ENCODE measurements around the gene NPC1.

The NPC1 gene

GRCh38 chr18:23548275-23548674 lies 38.0 kb downstream of the NPC1 start:
- DNase-seq (ENCODE audit: low read depth) = no peak

GRCh38 chr18:23547846-23548245 lies 38.5 kb downstream of the NPC1 start:
- DNase-seq (ENCODE audit: low read depth) = no peak

DNA sequence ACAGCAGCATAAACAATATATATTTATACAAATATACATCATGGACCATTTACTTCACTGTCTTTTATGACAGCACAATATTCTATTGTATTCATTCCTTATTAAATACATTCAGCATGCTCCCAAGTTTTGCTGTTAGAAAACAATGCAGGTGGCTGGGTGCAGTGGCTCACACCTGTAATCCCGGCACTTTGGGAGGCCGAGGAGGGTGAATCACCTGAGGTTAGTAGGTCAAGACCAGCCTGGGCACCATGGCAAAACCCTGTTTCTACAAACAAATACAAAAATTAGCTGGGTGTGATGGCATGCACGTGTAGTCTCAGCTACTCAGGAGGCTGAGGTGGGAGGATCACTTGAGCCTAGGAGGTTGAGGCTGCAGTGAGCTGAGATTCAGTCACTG lies 39.0 kb downstream of the NPC1 start:
- DNase-seq (ENCODE audit: low read depth) = no peak

DNA sequence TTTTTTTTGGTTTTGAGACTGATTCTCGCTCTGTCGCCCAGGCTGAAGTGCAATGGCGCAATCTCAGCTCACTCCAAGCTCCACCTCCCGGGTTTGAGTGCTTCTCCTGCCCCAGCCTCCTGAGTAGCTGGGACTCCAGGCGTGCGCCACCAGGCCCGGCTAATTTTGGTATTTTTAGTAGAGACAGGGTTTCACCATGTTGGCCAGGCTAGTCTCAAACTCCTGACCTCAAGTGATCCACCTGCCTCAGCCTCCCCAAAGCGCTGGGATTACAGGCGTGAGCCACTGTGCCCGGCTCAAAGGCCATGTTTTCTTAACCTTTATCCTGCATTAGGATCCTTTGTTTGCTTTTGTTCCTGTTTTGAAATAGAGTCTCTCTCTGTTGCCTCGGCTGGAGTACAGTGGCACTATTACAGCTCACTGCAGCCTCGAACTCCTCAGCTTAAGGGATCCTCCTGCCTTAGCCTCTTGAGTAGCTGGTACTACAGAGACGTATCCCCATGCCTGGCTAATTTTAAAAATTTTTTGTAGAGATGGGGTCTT lies 41.0 kb downstream of the NPC1 start:
- DNase-seq (ENCODE audit: low read depth) = no peak

DNA sequence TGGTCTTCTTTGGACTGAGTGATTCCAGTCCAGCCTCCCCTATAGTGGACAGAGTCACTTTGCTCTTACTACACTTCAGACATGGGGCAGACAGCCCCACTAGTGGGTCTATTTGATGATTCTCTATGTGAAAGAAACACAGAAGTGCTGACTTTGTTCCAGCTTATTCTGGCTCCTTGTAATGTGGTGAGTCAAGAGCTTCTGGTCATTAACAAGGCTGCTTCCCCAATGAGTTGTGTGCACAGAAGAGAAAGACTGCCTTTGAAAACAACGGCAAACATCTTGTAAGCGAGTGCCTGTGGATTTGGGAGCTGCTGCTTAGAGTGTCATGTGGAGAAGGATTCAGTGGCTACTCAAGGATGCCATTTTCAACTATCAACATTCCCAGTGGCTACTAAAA lies 43.8 kb downstream of the NPC1 start:
- DNase-seq (ENCODE audit: low read depth) = no peak

- DNase-seq (ENCODE audit: low read depth) = no peak
Measured at GRCh38 chr18:23541349-23542093, 44.8 kb downstream of the NPC1 start.

GRCh38 chr18:23540867-23541266 lies 45.4 kb downstream of the NPC1 start:
- no peak for DNase-seq (ENCODE audit: low read depth)

DNA sequence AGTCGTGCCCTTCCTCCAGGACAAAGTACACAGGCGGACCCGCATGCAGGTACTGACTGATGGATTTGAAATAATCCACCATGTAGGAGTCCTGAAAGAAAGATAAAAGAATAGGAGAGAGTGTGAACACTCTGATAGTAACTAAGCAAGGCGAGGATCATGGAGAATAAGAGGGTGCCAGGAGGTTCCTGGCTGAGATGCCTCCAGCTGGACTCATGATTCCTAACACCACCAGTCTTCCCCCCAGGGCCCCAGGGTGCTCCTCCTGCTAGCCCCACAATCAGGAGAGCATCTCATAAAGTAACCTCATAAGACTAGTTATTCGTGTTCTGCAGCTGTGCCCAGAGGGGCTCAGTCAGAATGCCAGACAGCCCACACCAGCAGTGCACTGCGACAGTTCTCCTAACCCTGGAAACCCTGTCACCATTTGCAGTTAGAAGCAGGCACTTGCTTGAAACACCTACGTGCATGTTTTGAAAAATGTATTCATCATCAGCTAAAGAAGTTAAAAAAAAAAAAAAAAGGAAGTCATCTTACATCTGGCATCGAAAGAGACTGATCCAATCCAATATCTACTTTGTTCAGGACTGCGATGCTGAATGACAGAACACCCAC lies 46.3 kb downstream of the NPC1 start:
- DNase-seq (ENCODE audit: low read depth) = no peak

GRCh38 chr18:23539296-23539695 lies 47.0 kb downstream of the NPC1 start:
- no peak for DNase-seq (ENCODE audit: low read depth)

- DNase-seq (ENCODE audit: low read depth) = no peak
Measured at GRCh38 chr18:23538870-23539269, 47.4 kb downstream of the NPC1 start.

GRCh38 chr18:23538001-23538400 lies 48.3 kb downstream of the NPC1 start:
- no peak for DNase-seq (ENCODE audit: low read depth)

- DNase-seq (ENCODE audit: low read depth) = no peak
Measured at GRCh38 chr18:23537274-23537673, 49.0 kb downstream of the NPC1 start.

- DNase-seq (ENCODE audit: low read depth) = no peak
Measured at GRCh38 chr18:23536204-23536603, 50.1 kb downstream of the NPC1 start.

- DNase-seq (ENCODE audit: low read depth) = no peak
Measured at GRCh38 chr18:23534276-23534675, 52.0 kb downstream of the NPC1 start.

- DNase-seq (ENCODE audit: low read depth) = no peak
Measured at GRCh38 chr18:23532848-23533247, 53.5 kb downstream of the NPC1 start.

DNA sequence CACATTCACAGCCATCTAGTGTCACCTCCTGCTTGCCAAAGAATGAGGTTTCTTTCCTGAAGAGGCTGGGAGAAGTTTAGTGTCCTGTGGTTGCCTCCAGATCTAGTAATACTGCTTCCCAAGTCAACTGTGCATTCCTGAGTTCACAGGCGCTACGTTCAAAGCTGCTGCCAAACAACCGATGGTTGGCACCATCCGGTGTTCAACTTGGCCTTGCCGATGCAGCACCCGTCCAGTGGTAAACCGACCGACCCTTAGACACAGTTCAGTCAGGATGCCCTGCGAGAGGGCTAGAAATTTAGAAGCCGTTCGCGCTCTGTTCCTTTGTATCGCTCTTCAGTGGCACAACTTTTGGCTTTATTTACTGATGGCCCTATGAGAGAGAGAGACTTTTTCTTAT lies 54.4 kb downstream of the NPC1 start:
- DNase-seq (ENCODE audit: low read depth) = no peak

- DNase-seq (ENCODE audit: low read depth) = no peak
Measured at GRCh38 chr18:23530195-23530594, 56.1 kb downstream of the NPC1 start.

DNA sequence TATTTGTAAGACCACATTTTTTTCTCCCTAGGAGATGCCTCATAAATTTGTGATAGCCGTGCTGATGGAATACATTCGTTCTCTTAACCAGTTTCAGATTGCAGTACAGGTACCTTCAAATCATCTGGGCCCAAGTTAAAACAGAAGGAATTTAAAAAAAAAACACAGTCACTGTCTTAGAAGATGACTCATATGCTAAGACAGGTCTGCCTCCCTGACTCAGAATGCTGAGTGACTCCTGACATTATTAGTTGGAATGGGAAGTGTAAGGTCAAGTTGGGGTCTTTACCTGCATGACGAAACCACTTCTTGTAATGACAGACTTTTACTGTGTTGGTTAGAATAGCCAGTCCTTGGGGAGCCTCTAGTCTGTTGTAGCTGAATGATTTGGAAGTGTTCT lies 56.7 kb downstream of the NPC1 start:
- DNase-seq (ENCODE audit: low read depth) = no peak

DNA sequence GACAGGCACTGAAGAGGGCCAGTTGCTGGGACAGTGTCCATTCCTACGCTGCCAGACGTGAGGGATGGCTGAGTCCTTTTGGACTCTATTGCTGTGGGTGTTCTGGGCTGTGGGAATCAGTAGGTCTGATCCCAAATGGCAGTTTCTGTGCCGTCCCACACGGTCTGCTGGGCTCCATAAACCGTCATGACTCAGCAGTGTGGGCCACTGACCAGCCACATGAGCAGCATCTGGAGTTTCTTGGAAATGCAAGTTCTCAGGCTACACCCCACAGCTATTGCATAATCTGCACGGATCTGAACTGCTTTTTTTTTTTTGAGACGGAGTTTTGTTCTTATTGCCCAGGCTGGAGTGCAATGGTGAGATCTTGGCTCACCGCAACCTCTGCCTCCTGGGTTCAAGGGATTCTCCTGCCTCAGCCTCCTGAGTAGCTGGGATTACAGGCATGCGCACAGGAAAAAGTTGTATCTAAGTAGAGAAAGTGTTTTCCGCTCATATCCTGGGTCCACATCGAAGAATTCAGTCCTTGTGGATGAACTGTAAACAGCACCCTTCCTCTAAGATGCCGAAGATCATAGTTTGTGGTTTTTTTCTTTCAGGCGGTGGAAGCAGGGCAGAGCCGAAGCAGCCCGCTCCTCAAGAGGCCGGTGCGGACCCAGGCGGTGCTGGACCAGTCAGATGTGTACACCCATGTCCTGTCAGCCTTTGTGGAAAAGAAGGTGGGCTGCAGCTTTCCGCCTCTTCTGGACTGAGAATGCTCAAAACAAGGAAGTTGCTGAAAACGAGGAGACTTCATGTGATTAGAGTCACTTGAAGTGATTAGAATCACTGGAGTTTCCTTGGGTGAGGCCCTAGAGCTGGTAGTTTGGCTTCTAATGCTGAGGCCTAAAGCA lies 57.5 kb downstream of the NPC1 start:
- DNase-seq (ENCODE audit: low read depth) = no peak

- DNase-seq (ENCODE audit: low read depth) = no peak
Measured at GRCh38 chr18:23526501-23527063, 59.7 kb downstream of the NPC1 start.

- DNase-seq (ENCODE audit: low read depth) = no peak
Measured at GRCh38 chr18:23524213-23524707, 62.0 kb downstream of the NPC1 start.

All from stimulated activated CD8-positive, alpha-beta memory T cell treated with anti-CD3 and anti-CD28 coated beads, Interleukin-12 subunit alpha, Interleukin-12 subunit beta, amount 100 ng/mL, for 4 hours (primary cell).